ENCODE data around the gene ZG16. TPM values are rescaled to one million over a fixed set of nuclear protein-coding genes. Genes with fewer than 3 reads are reported as not detected.
"Not testable (repeated sequence)": the region's sequence is repeated elsewhere in the genome, so short reads cannot be mapped to it uniquely, and the experiment has no call there.

ZG16 gene
- total and polyA plus RNA-seq, 8 donors = 0.76 to 33.6 (median 1.1) TPM; not detected in 5

DNA sequence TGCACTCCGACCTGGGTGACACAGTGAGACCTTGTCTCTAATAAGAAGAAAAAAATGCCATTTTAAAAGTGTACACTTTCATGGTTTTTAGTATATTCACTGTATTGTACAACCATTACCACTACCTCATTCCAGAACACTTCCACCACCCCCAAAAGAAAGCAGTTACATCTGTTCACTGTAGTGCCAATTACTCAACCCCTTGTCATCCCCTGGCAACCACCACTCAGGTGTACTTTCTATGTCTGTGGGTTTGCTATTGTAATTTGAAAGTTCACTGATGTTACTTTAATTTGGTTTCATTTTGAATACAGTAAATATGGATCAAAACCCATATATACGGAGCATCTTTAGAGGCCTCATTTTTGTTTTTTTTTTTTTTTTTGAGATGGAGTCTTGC, 6.1 kb downstream of the ZG16 start:
- Histone ChIP-seq H3K9me3 (no peaks in the 10 kb centered on the region), H3K4me3 (no peak overlapping the region), H3K27me3 (peaks cover 0 to 13% (median 0%) of the 10 kb centered on the region in 3 donors), H3K36me3 (no peaks in the 10 kb centered on the region), H3K27ac (no peak overlapping the region), H3K4me1 (peaks cover 0 to 11% (median 10%) of the 10 kb centered on the region in 4 donors)
- no peak for DNase-seq
- 89 to 95% (median 94%) methylated on average over 2 of the region's 2 CpGs for WGBS, 5 donors
- intact Hi-C loops (cut with DNase I; ENCODE audit: low total_unique reads) = no loop called here
- TF ChIP-seq EP300 (IDR thresholded peaks at IDR 0.05) = no peak
- TF ChIP-seq POLR2AphosphoS5 (IDR thresholded peaks at IDR 0.05) = no peak
- no peak for TF ChIP-seq POLR2A (IDR thresholded peaks at IDR 0.05)
- TF ChIP-seq, protein P1, sequence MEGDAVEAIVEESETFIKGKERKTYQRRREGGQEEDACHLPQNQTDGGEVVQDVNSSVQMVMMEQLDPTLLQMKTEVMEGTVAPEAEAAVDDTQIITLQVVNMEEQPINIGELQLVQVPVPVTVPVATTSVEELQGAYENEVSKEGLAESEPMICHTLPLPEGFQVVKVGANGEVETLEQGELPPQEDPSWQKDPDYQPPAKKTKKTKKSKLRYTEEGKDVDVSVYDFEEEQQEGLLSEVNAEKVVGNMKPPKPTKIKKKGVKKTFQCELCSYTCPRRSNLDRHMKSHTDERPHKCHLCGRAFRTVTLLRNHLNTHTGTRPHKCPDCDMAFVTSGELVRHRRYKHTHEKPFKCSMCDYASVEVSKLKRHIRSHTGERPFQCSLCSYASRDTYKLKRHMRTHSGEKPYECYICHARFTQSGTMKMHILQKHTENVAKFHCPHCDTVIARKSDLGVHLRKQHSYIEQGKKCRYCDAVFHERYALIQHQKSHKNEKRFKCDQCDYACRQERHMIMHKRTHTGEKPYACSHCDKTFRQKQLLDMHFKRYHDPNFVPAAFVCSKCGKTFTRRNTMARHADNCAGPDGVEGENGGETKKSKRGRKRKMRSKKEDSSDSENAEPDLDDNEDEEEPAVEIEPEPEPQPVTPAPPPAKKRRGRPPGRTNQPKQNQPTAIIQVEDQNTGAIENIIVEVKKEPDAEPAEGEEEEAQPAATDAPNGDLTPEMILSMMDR (IDR thresholded peaks at IDR 0.05) = no peak

- H3K27me3 ChIP-seq = peaks cover 0 to 5% (median 0%) of the 10 kb centered on the region in 3 donors
- WGBS, 5 donors = 12 to 22% (median 18%) methylated on average over 31 to 38 of the region's 38 CpGs
- H3K4me3 ChIP-seq = peak overlapping the region; percentile 18 to 33 (median 26)
Measured at GRCh38 chr16:29784901-29785500, 6.9 kb downstream of the ZG16 start.

GRCh38 chr16:29787155-29787554, 9.1 kb downstream of the ZG16 start:
- H3K9me3 ChIP-seq; H3K27me3 ChIP-seq; H3K27ac ChIP-seq; H3K4me3 ChIP-seq; H3K36me3 ChIP-seq; DNase-seq; intact Hi-C loops (cut with DNase I; ENCODE audit: low total_unique reads): not testable (repeated sequence)
- H3K4me1 ChIP-seq = peaks cover 4 to 35% (median 30%) of the 10 kb centered on the region in 4 donors
- WGBS, 5 donors = 84 to 89% (median 87%) methylated on average over 4 of the region's 4 CpGs

More at GRCh38 chr16:29784901-29785500, 6.9 kb downstream of the ZG16 start:
- intact Hi-C loops (cut with DNase I; ENCODE audit: low total_unique reads) = no loop called here
- TF ChIP-seq EP300 (IDR thresholded peaks at IDR 0.05) = no peak
- no peak for TF ChIP-seq POLR2AphosphoS5 (IDR thresholded peaks at IDR 0.05)
- TF ChIP-seq, protein P1 (IDR thresholded peaks at IDR 0.05) = peak in 5 of 7 experiments; percentile 38 to 79 (median 67)
- TF ChIP-seq POLR2A (IDR thresholded peaks at IDR 0.05) = no peak
- Histone ChIP-seq H3K27ac (no peak overlapping the region), H3K4me1 (peaks cover 4 to 18% (median 16%) of the 10 kb centered on the region in 4 donors), H3K9me3 (no peaks in the 10 kb centered on the region), H3K36me3 (no peaks in the 10 kb centered on the region)
- DNase-seq = peak; percentile 67 to 88

- H3K36me3 ChIP-seq = no peaks in the 10 kb centered on the region
- 60 to 77% (median 66%) methylated on average over 15 to 20 of the region's 20 CpGs for WGBS, 5 donors
- H3K27ac ChIP-seq = peak overlapping the region; percentile 86 to 91 (median 90)
- no peak for DNase-seq
- H3K4me3 ChIP-seq = peak overlapping the region; percentile 67 to 92 (median 84)
- no peaks in the 10 kb centered on the region for H3K9me3 ChIP-seq
- peaks cover 4 to 40% (median 31%) of the 10 kb centered on the region in 4 donors for H3K4me1 ChIP-seq
- H3K27me3 ChIP-seq = no peaks in the 10 kb centered on the region
- TF ChIP-seq POLR2AphosphoS5 (IDR thresholded peaks at IDR 0.05) = no peak
- TF ChIP-seq, protein P1 (IDR thresholded peaks at IDR 0.05) = no peak
- no peak for TF ChIP-seq POLR2A (IDR thresholded peaks at IDR 0.05)
- no peak for TF ChIP-seq EP300 (IDR thresholded peaks at IDR 0.05)
- intact Hi-C loops (cut with DNase I; ENCODE audit: low total_unique reads) = no loop called here
Measured at GRCh38 chr16:29789775-29790182, 11.7 kb downstream of the ZG16 start.
